ENCODE measurements around the gene HDHD2. TPM values are rescaled to one million over a fixed set of nuclear protein-coding genes. Genes with fewer than 3 reads are reported as not detected.

Gene HDHD2
- polyA plus RNA-seq, 3 donors, result 10.6 to 38.1 (median 30.6) TPM

GRCh38 chr18:47174545-47175116, 24.3 kb upstream of the HDHD2 start:
- peaks cover 62% of the 10 kb centered on the region for H3K79me2 ChIP-seq (ENCODE audit: insufficient read depth, low read length)
- no peaks in the 10 kb centered on the region for H3K9me3 ChIP-seq (replicated peaks in 1 of 2; ENCODE audit: control insufficient read depth in 1 of 2, insufficient read depth in 1 of 2, low read length in 2 of 2)
- DNase-seq, result no peak
- Mint-ChIP-seq H3K4me1 (peaks cover 2% of the 10 kb centered on the region), H3K4me3 (no peak overlapping the region), H3K27ac (no peak overlapping the region), H3K27me3 (ENCODE audit: low read depth in 3 of 3) (peaks cover 3 to 4% (median 4%) of the 10 kb centered on the region in 3 donors), H3K36me3 (no peaks in the 10 kb centered on the region), H3K9me3 (no peaks in the 10 kb centered on the region)
- H3K27me3 ChIP-seq (ENCODE audit: control insufficient read depth in 2 of 2, insufficient read depth in 2 of 2, low read length in 2 of 2), result no peaks in the 10 kb centered on the region
- H3K9ac ChIP-seq (ENCODE audit: insufficient read depth, low read length, poor library complexity, severe bottlenecking), result no peak overlapping the region
- no peak for TF ChIP-seq CTCF (IDR thresholded peaks at IDR 0.05)
- H3K4me1 ChIP-seq (ENCODE audit: control insufficient read depth in 1 of 2, insufficient read depth in 2 of 2, low read length in 2 of 2), result peaks cover 12 to 14% of the 10 kb centered on the region in 2 donors
- 90% methylated on average over 8 of the region's 13 CpGs for WGBS (ENCODE audit: insufficient coverage)
- peaks cover 9% of the 10 kb centered on the region for H4K20me1 ChIP-seq (ENCODE audit: insufficient read depth, low read length)
- H2AFZ ChIP-seq (ENCODE audit: insufficient read depth, low read depth, low read length, poor library complexity, severe bottlenecking), result no peak overlapping the region
- H3K27ac ChIP-seq (ENCODE audit: low read depth in 1 of 2, low read length in 2 of 2), result no peak overlapping the region
- H3K36me3 ChIP-seq (replicated peaks in 1 of 2; ENCODE audit: control insufficient read depth in 1 of 2, insufficient read depth in 2 of 2, low read length in 2 of 2), result no peaks in the 10 kb centered on the region
- intact Hi-C loops (cut with micrococcal nuclease), result no loop called here
- peak overlapping the region in 1 of 3 experiments; percentile 90 for H3K4me3 ChIP-seq (replicated peaks in 1 of 3; ENCODE audit: low read depth in 2 of 3, low read length in 3 of 3)
- peak overlapping the region; percentile 92 for H3K4me2 ChIP-seq (replicated peaks; ENCODE audit: extremely low read depth, low read length, poor library complexity, severe bottlenecking)

GRCh38 chr18:47172476-47172875, 22.2 kb upstream of the HDHD2 start:
- Histone ChIP-seq H3K9me3 (replicated peaks in 1 of 2; ENCODE audit: control insufficient read depth in 1 of 2, insufficient read depth in 1 of 2, low read length in 2 of 2) (no peaks in the 10 kb centered on the region), H4K20me1 (ENCODE audit: insufficient read depth, low read length) (peaks cover 15% of the 10 kb centered on the region), H3K4me1 (ENCODE audit: control insufficient read depth in 1 of 2, insufficient read depth in 2 of 2, low read length in 2 of 2) (peaks cover 12 to 14% of the 10 kb centered on the region in 2 donors), H3K27ac (ENCODE audit: low read depth in 1 of 2, low read length in 2 of 2) (no peak overlapping the region), H3K4me3 (replicated peaks in 1 of 3; ENCODE audit: low read depth in 2 of 3, low read length in 3 of 3) (no peak overlapping the region), H3K9ac (ENCODE audit: insufficient read depth, low read length, poor library complexity, severe bottlenecking) (no peak overlapping the region), H2AFZ (ENCODE audit: insufficient read depth, low read depth, low read length, poor library complexity, severe bottlenecking) (no peak overlapping the region), H3K36me3 (replicated peaks in 1 of 2; ENCODE audit: control insufficient read depth in 1 of 2, insufficient read depth in 2 of 2, low read length in 2 of 2) (no peaks in the 10 kb centered on the region), H3K79me2 (ENCODE audit: insufficient read depth, low read length) (peaks cover 82% of the 10 kb centered on the region), H3K4me2 (replicated peaks; ENCODE audit: extremely low read depth, low read length, poor library complexity, severe bottlenecking) (no peak overlapping the region), H3K27me3 (ENCODE audit: control insufficient read depth in 2 of 2, insufficient read depth in 2 of 2, low read length in 2 of 2) (no peaks in the 10 kb centered on the region)
- Mint-ChIP-seq H3K27me3 (ENCODE audit: low read depth in 3 of 3) (peaks cover 3 to 4% (median 3%) of the 10 kb centered on the region in 3 donors), H3K36me3 (no peaks in the 10 kb centered on the region), H3K27ac (no peak overlapping the region), H3K9me3 (no peaks in the 10 kb centered on the region), H3K4me3 (no peak overlapping the region), H3K4me1 (peaks cover 2% of the 10 kb centered on the region)
- intact Hi-C loops (cut with micrococcal nuclease), result no loop called here
- no CpG with 5 or more reads among the region's 2 CpGs for WGBS (ENCODE audit: insufficient coverage)
- no peak for DNase-seq
- TF ChIP-seq CTCF (IDR thresholded peaks at IDR 0.05), result no peak
